ENCODE results near the gene FBLL1.

DNA sequence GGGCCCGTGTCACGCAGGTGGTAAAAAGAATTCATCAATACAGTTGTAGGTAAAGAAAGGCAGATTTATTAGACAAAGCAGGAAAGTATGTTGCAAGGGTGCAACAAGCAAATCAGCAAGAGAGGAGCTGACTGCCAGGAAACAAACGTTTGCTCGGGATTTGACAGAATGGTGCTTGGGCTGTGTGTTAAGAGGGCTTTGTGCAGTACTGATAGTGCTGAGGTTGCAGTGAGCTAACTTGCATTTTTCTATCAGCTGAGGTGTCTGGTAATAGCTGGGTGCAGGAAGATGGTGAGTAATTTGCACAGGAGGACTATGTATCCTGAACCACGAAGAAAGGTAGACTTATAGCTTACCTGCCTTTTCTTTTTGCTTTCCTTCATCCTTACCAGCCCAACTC, 46.7 kb upstream of the FBLL1 start:
- TF ChIP-seq, protein P1, sequence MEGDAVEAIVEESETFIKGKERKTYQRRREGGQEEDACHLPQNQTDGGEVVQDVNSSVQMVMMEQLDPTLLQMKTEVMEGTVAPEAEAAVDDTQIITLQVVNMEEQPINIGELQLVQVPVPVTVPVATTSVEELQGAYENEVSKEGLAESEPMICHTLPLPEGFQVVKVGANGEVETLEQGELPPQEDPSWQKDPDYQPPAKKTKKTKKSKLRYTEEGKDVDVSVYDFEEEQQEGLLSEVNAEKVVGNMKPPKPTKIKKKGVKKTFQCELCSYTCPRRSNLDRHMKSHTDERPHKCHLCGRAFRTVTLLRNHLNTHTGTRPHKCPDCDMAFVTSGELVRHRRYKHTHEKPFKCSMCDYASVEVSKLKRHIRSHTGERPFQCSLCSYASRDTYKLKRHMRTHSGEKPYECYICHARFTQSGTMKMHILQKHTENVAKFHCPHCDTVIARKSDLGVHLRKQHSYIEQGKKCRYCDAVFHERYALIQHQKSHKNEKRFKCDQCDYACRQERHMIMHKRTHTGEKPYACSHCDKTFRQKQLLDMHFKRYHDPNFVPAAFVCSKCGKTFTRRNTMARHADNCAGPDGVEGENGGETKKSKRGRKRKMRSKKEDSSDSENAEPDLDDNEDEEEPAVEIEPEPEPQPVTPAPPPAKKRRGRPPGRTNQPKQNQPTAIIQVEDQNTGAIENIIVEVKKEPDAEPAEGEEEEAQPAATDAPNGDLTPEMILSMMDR (conservative IDR thresholded peaks at IDR 0.05 in 1 of 2, IDR thresholded peaks at IDR 0.05 in 1 of 2; ENCODE audit: extremely low read depth in 1 of 2, insufficient read depth in 1 of 2, low read depth in 1 of 2, low read length in 2 of 2) = no peak
- no peak for TF ChIP-seq EZH2 (IDR thresholded peaks at IDR 0.05; ENCODE audit: borderline replicate concordance, low read length)

Data from mammary epithelial cell (primary cell).